Trophoblast cell (in vitro differentiated cells and primary cell): ENCODE data around the gene BACH2.
"Not testable (repeated sequence)": the region's sequence is repeated elsewhere in the genome, so short reads cannot be mapped to it uniquely, and the experiment has no call there.

Source experiments
- DNase-seq, 2 donors: peaks; one replicate each; pipeline ENCODE4 v3.0.0-alpha.2; 2016
- H2AFZ ChIP-seq: 2 replicates; pipeline ENCODE4 v1.6.1; 2013; ENCODE audit warnings: low read length, moderate library complexity, mild to moderate bottlenecking; ENCODE audit not compliant: insufficient read depth, poor library complexity
- H2AK5ac ChIP-seq: 2 replicates; pipeline ENCODE4 v1.6.1; 2013; ENCODE audit warnings: mild to moderate bottlenecking, low read length
- H2BK120ac ChIP-seq: 2 replicates; pipeline ENCODE4 v1.6.1; 2013; ENCODE audit warnings: low read length, mild to moderate bottlenecking, moderate library complexity; ENCODE audit not compliant: insufficient read depth, poor library complexity
- H2BK12ac ChIP-seq: 2 replicates; pipeline ENCODE4 v1.6.1; 2013; ENCODE audit warnings: mild to moderate bottlenecking, low read length, moderate library complexity
- H2BK5ac ChIP-seq: 2 replicates; pipeline ENCODE4 v1.6.1; 2013; ENCODE audit warnings: low read length, low read depth, moderate library complexity, mild to moderate bottlenecking; ENCODE audit not compliant: poor library complexity
- H3K14ac ChIP-seq: 2 replicates; pipeline ENCODE4 v1.6.1; 2013; ENCODE audit warnings: mild to moderate bottlenecking, low read length
- H3K18ac ChIP-seq: 2 replicates; pipeline ENCODE4 v1.6.1; 2013; ENCODE audit warnings: mild to moderate bottlenecking, low read length
- H3K23ac ChIP-seq: 2 replicates; pipeline ENCODE4 v1.6.1; 2013; ENCODE audit warnings: low read length
- H3K27ac ChIP-seq: 2 replicates; pipeline ENCODE4 v1.5.1; 2013; ENCODE audit warnings: low read depth, mild to moderate bottlenecking, inconsistent platforms, low read length, moderate library complexity
- H3K27me3 ChIP-seq: 2 replicates; pipeline ENCODE4 v1.6.1; 2013; ENCODE audit warnings: inconsistent platforms, mild to moderate bottlenecking, low read length, moderate library complexity; ENCODE audit not compliant: insufficient read depth
- H3K36me3 ChIP-seq, 2 experiments: 1 replicate in 1 of 2; 2 replicates in 1 of 2; pipeline ENCODE4 v1.6.1; 2013; ENCODE audit warnings: low read length in 2 of 2, mild to moderate bottlenecking in 2 of 2, moderate library complexity in 1 of 2; ENCODE audit not compliant: insufficient read depth in 2 of 2, control insufficient read depth in 1 of 2
- H3K4ac ChIP-seq: 2 replicates; pipeline ENCODE4 v1.6.1; 2013; ENCODE audit warnings: low read depth, mild to moderate bottlenecking, low read length, moderate library complexity
- H3K4me1 ChIP-seq, 2 experiments: 1 replicate in 1 of 2; 2 replicates in 1 of 2; pipeline ENCODE4 v1.6.1; 2013; ENCODE audit warnings: low read length in 2 of 2, mild to moderate bottlenecking in 2 of 2, moderate library complexity in 1 of 2; ENCODE audit not compliant: insufficient read depth in 2 of 2, control insufficient read depth in 1 of 2
- H3K4me2 ChIP-seq: 2 replicates; pipeline ENCODE4 v1.6.1; 2013; ENCODE audit warnings: inconsistent platforms, mild to moderate bottlenecking, low read length, moderate library complexity
- H3K4me3 ChIP-seq: 2 replicates; pipeline ENCODE4 v1.5.1; 2013; ENCODE audit warnings: mild to moderate bottlenecking, low read depth, low read length, inconsistent platforms
- H3K79me1 ChIP-seq: one replicate; pipeline ENCODE4 v1.6.1; 2013; ENCODE audit warnings: low read length
- H3K79me2 ChIP-seq: 2 replicates; pipeline ENCODE4 v1.6.1; 2013; ENCODE audit warnings: low read length, mild to moderate bottlenecking; ENCODE audit not compliant: control insufficient read depth, insufficient read depth, poor library complexity
- H3K9ac ChIP-seq: 2 replicates; pipeline ENCODE4 v1.6.1; 2013; ENCODE audit warnings: mild to moderate bottlenecking, low read length
- H3K9me3 ChIP-seq: 2 replicates; pipeline ENCODE4 v1.6.1; 2013; ENCODE audit warnings: low read depth, mild to moderate bottlenecking, control low read depth, inconsistent platforms, low read length; ENCODE audit not compliant: insufficient read depth
- H4K12ac ChIP-seq: 2 replicates; pipeline ENCODE4 v1.6.1; 2013; ENCODE audit warnings: low read depth, mild to moderate bottlenecking, low read length, moderate library complexity
- H4K8ac ChIP-seq: 2 replicates; pipeline ENCODE4 v1.6.1; 2013; ENCODE audit warnings: low read depth, mild to moderate bottlenecking, low read length, moderate library complexity
- H4K91ac ChIP-seq: one replicate; pipeline ENCODE4 v1.6.1; 2013; ENCODE audit warnings: low read depth, mild to moderate bottlenecking, low read length, moderate library complexity
- WGBS: extraction: QIAGEN DNeasy Blood & Tissue Kit; methylation state at CpG from one replicate; pipeline ENCODE4 v1.1.7; 2013; ENCODE audit warnings: missing lambda C conversion rate; ENCODE audit not compliant: insufficient read length, insufficient coverage; ENCODE audit errors: extremely low coverage; 5-methylcytosine and 5-hydroxymethylcytosine counted together

The BACH2 gene

GRCh38 chr6:90208690-90209089, 88.0 kb downstream of the BACH2 start:
- H3K4me3 ChIP-seq, H4K12ac ChIP-seq, H3K4me1 ChIP-seq, H2BK12ac ChIP-seq, H3K14ac ChIP-seq, H3K36me3 ChIP-seq, H2BK5ac ChIP-seq, H3K4ac ChIP-seq, DNase-seq, H3K9ac ChIP-seq, H2BK120ac ChIP-seq, H3K9me3 ChIP-seq, H3K27ac ChIP-seq, H3K79me1 ChIP-seq, H3K79me2 ChIP-seq, H3K4me2 ChIP-seq, H3K18ac ChIP-seq, H2AFZ ChIP-seq, H4K8ac ChIP-seq, H3K23ac ChIP-seq, H2AK5ac ChIP-seq, H4K91ac ChIP-seq, H3K27me3 ChIP-seq: not testable (repeated sequence)
- no CpG with 5 or more reads among the region's 2 CpGs for WGBS

GRCh38 chr6:90204327-90205056, 92.2 kb downstream of the BACH2 start:
- Histone ChIP-seq H3K4ac (no peak overlapping the region), H3K36me3 (no peaks in the 10 kb centered on the region), H2BK5ac (no peak overlapping the region), H3K4me3 (no peak overlapping the region), H3K79me1 (no peaks in the 10 kb centered on the region), H4K12ac (no peak overlapping the region), H2AFZ (no peak overlapping the region), H3K9me3 (no peaks in the 10 kb centered on the region), H2AK5ac (no peak overlapping the region), H3K4me2 (no peak overlapping the region), H3K18ac (no peak overlapping the region), H3K79me2 (no peaks in the 10 kb centered on the region), H3K4me1 (peaks cover 2% of the 10 kb centered on the region in 2 experiments), H3K27ac (no peak overlapping the region), H2BK12ac (no peak overlapping the region), H4K91ac (no peak overlapping the region), H3K23ac (no peak overlapping the region), H2BK120ac (no peak overlapping the region), H3K27me3 (no peaks in the 10 kb centered on the region), H3K9ac (no peak overlapping the region), H3K14ac (no peak overlapping the region), H4K8ac (no peak overlapping the region)
- DNase-seq: no peak
- no CpG with 5 or more reads among the region's 7 CpGs for WGBS

GRCh38 chr6:90203672-90204071, 93.0 kb downstream of the BACH2 start:
- H2AK5ac ChIP-seq: no peak overlapping the region
- no peak overlapping the region for H2BK12ac ChIP-seq
- WGBS: no CpG with 5 or more reads among the region's 5 CpGs
- H4K8ac ChIP-seq: no peak overlapping the region
- no peak overlapping the region for H4K12ac ChIP-seq
- H3K9me3 ChIP-seq: no peaks in the 10 kb centered on the region
- H3K23ac ChIP-seq: no peak overlapping the region
- no peaks in the 10 kb centered on the region for H3K79me2 ChIP-seq
- H3K36me3 ChIP-seq: no peaks in the 10 kb centered on the region
- no peak overlapping the region for H3K4me2 ChIP-seq
- DNase-seq: no peak
- H4K91ac ChIP-seq: no peak overlapping the region
- no peak overlapping the region for H3K4me3 ChIP-seq
- no peak overlapping the region for H3K27ac ChIP-seq
- no peaks in the 10 kb centered on the region for H3K27me3 ChIP-seq
- peaks cover 2% of the 10 kb centered on the region in 2 experiments for H3K4me1 ChIP-seq
- no peak overlapping the region for H2BK120ac ChIP-seq
- no peak overlapping the region for H3K18ac ChIP-seq
- no peak overlapping the region for H2BK5ac ChIP-seq
- no peak overlapping the region for H2AFZ ChIP-seq
- H3K79me1 ChIP-seq: no peaks in the 10 kb centered on the region
- no peak overlapping the region for H3K14ac ChIP-seq
- H3K9ac ChIP-seq: no peak overlapping the region
- no peak overlapping the region for H3K4ac ChIP-seq

- Histone ChIP-seq H2BK5ac (no peak overlapping the region), H3K27ac (no peak overlapping the region), H4K91ac (no peak overlapping the region), H2AK5ac (no peak overlapping the region), H3K14ac (no peak overlapping the region), H3K4me2 (no peak overlapping the region), H3K9me3 (peaks cover 5% of the 10 kb centered on the region), H3K4me1 (peaks cover 2 to 4% of the 10 kb centered on the region in 2 experiments), H3K23ac (no peak overlapping the region), H4K12ac (no peak overlapping the region), H2BK120ac (no peak overlapping the region), H2BK12ac (no peak overlapping the region), H3K18ac (no peak overlapping the region), H4K8ac (no peak overlapping the region), H3K9ac (no peak overlapping the region), H3K79me2 (no peaks in the 10 kb centered on the region), H3K4me3 (no peak overlapping the region), H3K36me3 (peaks cover 4 to 5% of the 10 kb centered on the region in 2 experiments), H3K27me3 (no peaks in the 10 kb centered on the region), H2AFZ (no peak overlapping the region), H3K79me1 (no peaks in the 10 kb centered on the region), H3K4ac (no peak overlapping the region)
- no peak for DNase-seq
- WGBS: no CpG with 5 or more reads among the region's 2 CpGs
These were observed 94.5 kb downstream of the BACH2 start for GRCh38 chr6:90202156-90202555.
